Suprapubic skin (tissue), 4 donors: ENCODE results near the gene STRIT1.

Experiments used
- POLR2A ChIP-seq, 2 donors: fragments of 450-650 bp; IDR thresholded peaks; one replicate each; pipeline ENCODE4 v1.6.1; 2017; ENCODE audit warnings: antibody characterized with exemption in 2 of 2, mild to moderate bottlenecking in 2 of 2, moderate library complexity in 2 of 2
- POLR2AphosphoS5 ChIP-seq, 3 donors: sonication (generic); formaldehyde crosslinking; IDR thresholded peaks; one replicate each; pipeline ENCODE4 v1.6.1; 2017; ENCODE audit warnings: antibody characterized with exemption in 3 of 3

DNA sequence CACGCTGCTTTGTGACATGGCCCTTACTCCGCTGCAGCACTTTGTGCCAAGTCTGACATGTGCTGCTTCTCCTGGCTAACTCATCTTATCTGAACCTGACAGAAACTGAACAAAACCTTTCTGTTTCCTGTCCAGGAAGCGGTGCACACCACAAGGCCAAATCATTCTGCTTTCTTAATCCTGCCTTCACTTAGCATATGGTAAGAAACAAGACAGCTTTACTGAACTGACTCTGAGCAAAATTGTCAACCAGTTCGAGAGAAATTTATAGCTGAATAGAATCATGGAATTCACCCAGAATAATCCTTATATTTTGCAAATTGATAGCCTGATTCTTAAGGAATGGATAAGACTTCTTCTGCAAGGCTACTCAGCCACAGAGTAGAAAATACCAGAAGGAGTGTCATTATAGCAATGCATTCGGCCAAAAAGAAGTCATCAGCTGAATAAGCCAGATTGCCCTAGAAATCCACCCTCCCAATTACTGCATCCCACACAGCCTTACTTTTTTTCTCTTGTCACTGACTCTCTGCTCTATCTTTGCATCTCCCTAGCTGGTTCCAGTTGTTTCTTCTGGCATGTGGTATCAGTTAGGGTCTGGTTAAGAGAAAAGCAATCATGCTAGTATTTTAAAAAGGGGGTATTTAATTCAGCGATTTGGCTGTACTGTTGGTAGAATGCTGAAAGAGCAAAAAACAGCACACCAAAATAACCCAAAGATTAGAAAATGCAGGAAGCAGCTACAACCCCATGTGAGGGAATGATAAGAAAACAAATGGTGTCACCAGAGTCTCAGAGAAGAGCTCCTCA lies 41.6 kb upstream of the STRIT1 start:
- TF ChIP-seq POLR2AphosphoS5 (IDR thresholded peaks at IDR 0.05), result no peak
- no peak for TF ChIP-seq POLR2A (IDR thresholded peaks at IDR 0.05)
